ENCODE results near the gene CASP2.

CASP2 gene

DNA sequence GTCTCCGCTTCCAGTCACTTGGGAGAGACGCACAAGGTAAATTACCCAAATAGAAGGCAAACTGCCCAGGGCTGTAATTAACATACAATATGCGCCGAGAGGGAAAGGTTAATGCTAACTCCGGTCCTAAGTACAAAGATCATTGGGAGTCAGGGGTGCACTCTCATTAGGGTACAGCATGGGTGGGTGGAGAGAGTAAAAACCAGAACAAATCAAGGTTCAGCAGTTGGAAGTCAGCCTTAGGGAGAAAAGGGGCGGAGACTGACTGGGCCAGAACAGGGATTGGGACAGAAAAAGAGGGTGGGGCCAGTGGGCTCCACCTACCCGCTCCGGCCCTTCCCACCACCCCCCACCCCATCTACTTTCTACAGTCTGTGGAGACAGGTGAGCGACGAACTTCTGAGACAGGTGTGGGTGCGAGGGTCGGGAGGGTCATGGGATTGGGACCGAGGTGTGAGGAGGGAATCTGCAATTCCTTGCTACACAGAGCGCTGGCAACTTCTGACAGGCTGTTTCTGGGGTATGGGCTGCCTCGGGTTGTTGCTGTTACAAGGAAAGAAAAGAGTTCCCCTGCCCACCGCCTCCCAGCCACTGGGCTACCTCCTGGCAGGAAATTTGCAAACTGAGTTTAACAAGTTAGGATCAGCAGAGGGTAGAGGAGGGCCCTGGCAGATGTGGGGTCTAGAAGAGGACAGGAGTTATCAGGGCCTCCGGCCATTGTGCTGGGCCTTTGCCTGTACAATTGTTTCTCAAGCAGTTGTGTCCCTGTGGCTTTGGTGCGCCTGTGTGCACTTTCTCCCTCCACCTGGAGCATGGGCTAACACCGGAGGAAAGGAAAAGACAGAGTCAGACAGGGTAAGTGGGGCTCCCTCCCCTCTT, 3.3 kb upstream of the CASP2 start, which contains the start of gene TMEM139:
Gene TMEM139, plus strand, starts transcription at position 368 of the 879 bp plus-strand sequence. CDS start 1,000 bp downstream, outside the sequence.
- TF ChIP-seq CTCF (IDR thresholded peaks at IDR 0.05; ENCODE audit: control insufficient read depth, extremely low read depth, insufficient read depth) = no peak
- H3K4me3 ChIP-seq (ENCODE audit: low read depth, low read length) = no peak within 1 kb of the TSS

GRCh38 chr7:143285470-143285778, 2.7 kb upstream of the CASP2 start:
- no peak for TF ChIP-seq CTCF (IDR thresholded peaks at IDR 0.05; ENCODE audit: control insufficient read depth, extremely low read depth, insufficient read depth)
- no peak for DNase-seq (ENCODE audit: low read depth)
- no peak overlapping the region for H3K4me3 ChIP-seq (ENCODE audit: low read depth, low read length)

More for the DNA sequence above, 3.3 kb upstream of the CASP2 start, which contains the start of gene TMEM139:
- no peak for DNase-seq (ENCODE audit: low read depth)

DNA sequence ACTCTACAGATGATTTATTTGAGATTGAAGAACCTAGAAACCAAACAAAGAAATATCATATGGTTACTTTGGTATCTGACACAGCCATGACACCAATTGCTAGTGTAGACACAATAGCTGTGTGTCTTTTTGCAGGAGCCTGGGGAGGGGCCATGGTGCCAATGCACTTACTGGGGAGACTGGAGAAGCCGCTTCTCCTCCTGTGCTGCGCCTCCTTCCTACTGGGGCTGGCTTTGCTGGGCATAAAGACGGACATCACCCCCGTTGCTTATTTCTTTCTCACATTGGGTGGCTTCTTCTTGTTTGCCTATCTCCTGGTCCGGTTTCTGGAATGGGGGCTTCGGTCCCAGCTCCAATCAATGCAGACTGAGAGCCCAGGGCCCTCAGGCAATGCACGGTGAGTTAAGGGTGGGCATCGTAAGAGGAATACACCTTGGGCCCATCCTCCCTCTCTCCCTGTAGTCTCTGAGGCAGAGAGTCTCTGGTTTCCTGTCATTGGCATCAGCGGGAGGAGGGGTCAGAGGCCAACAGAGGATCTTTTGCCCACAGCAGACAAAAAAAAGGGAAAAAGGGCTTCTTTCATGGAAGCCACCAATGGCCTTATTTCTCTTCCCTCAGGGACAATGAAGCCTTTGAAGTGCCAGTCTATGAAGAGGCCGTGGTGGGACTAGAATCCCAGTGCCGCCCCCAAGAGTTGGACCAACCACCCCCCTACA, 2.2 kb upstream of the CASP2 start:
- no peak for DNase-seq (ENCODE audit: low read depth)
- H3K4me3 ChIP-seq (ENCODE audit: low read depth, low read length) = no peak overlapping the region
- no peak for TF ChIP-seq CTCF (IDR thresholded peaks at IDR 0.05; ENCODE audit: control insufficient read depth, extremely low read depth, insufficient read depth)

DNA sequence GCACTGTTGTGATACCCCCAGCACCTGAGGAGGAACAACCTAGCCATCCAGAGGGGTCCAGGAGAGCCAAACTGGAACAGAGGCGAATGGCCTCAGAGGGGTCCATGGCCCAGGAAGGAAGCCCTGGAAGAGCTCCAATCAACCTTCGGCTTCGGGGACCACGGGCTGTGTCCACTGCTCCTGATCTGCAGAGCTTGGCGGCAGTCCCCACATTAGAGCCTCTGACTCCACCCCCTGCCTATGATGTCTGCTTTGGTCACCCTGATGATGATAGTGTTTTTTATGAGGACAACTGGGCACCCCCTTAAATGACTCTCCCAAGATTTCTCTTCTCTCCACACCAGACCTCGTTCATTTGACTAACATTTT, 1.6 kb upstream of the CASP2 start:
- no peak for TF ChIP-seq CTCF (IDR thresholded peaks at IDR 0.05; ENCODE audit: control insufficient read depth, extremely low read depth, insufficient read depth)
- DNase-seq (ENCODE audit: low read depth) = no peak
- no peak overlapping the region for H3K4me3 ChIP-seq (ENCODE audit: low read depth, low read length)

DNA sequence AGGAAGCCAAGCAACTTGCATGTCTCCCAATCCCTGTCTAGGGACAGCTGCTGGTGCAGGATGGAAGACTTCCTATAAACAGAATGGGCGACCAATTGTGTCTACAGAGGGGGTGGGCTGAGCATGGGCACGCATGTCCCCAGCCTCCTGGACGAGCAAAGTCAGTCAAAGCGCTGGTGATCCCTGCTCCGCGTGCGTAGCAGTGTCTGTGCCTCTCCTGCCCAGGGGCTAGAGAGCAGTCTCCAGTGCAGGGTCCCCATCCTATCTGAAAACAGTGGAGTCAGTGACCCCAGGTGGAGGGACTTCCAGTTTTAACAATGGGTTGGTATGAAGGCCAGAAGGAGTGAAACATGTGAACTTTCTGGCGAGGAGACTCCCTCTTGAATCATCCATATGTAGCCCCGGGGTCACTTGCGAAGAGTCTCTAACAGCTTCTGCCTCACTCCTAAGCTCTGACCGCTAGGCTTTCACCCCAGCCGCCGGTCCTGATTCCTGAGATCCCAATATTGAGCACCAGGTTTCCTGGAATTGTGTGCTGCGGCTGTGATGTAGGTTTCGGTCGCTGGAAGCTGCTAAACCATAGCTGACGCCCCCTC, 714 bp upstream of the CASP2 start:
- no peak for TF ChIP-seq CTCF (IDR thresholded peaks at IDR 0.05; ENCODE audit: control insufficient read depth, extremely low read depth, insufficient read depth)
- no peak for DNase-seq (ENCODE audit: low read depth)
- H3K4me3 ChIP-seq (ENCODE audit: low read depth, low read length) = peak overlapping the region; percentile 80

- no peak for DNase-seq (ENCODE audit: low read depth)
- peak overlapping the region; percentile 80 for H3K4me3 ChIP-seq (ENCODE audit: low read depth, low read length)
- TF ChIP-seq CTCF (IDR thresholded peaks at IDR 0.05; ENCODE audit: control insufficient read depth, extremely low read depth, insufficient read depth) = no peak
These were observed 685 bp downstream of the CASP2 start for GRCh38 chr7:143288836-143289235.
